HG02852 (cell line): Measurements from ENCODE around the gene HMGXB4.

Experiments used
- ATAC-seq: cut with Tn5 transposase; IDR thresholded peaks from one replicate; pipeline ENCODE4 v1.9.1; 2021; ENCODE audit warnings: mild to moderate bottlenecking, moderate library complexity; ENCODE audit not compliant: unreplicated experiment

The HMGXB4 gene

DNA sequence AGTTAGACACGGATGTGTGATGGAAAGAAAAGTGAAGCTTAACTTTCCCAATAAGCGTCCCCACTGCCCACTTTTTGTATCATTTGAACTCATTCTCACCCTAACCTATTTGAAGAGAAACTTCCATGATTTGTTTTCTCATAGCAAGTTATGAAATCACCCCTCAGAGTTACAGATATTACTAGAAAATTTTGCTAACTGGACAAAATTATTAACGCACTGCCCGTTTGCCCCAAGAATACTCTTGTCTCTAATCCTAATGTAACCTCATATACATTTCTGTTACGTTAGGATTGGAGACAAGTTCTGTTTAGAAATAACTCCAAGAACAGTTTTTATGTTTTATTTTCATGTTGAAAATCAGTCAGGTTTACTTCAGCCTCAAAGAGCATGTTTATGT, 67.9 kb downstream of the HMGXB4 start:
- ATAC-seq = no peak

- ATAC-seq = no peak
These were observed 69.7 kb downstream of the HMGXB4 start for GRCh38 chr22:35326854-35327562.

GRCh38 chr22:35327690-35328471, 70.6 kb downstream of the HMGXB4 start:
- ATAC-seq = no peak

DNA sequence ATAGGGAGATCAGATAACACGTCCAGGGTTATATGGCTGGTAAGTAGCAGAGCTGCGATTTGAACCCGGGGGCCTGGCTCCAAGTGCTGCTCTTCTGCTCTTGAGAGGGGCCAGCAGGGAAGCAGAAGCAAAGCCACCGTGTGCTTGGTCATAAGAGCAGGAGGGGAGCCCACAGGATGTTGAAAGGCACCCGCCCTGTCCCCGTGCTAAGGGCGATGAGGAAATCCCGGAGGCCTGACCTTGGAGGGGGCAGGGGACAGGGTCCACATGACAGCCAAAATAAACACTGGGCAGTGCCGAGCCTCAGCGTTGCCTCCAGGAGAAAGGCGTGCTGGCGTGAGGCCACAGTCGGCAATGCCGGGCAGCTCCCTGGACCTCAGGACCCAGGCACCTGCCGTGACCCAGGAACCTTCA, 71.2 kb downstream of the HMGXB4 start:
- no peak for ATAC-seq

DNA sequence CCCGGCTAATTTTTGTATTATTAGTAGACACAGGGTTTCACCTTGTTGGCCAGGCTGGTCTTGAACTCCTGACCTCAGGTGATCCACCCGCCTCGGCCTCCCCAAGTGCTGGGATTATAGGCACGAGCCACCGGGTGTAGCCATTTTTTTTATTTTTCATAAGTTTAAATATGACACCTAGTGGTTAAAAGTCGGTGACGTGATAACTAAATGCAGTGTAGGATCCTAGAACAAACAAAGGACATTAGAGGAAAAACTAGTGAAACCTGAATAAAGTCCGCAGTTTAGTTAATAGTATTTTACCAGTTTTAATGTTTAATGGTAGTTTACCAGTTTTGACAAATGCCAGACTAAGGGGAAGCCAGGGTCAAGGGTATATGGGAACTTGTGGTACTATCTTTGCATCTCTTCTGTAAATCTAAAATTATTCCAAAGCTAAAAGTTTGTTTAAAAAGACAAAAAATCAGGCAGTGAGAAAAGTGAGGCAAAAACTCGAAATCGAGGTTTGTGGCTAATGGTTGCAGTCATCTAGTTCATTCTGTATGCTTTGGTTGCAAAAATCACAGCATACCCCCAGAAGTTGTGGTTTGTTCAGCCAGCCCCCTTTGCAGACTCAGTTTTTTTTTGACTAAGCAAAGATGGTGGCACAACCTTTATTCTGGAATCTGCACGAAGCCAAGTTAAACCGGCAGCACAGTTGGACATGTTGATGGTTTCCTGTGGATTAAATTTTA, 72.0 kb downstream of the HMGXB4 start:
- no peak for ATAC-seq

- no peak for ATAC-seq
These were observed 73.1 kb downstream of the HMGXB4 start for GRCh38 chr22:35330258-35330861.

DNA sequence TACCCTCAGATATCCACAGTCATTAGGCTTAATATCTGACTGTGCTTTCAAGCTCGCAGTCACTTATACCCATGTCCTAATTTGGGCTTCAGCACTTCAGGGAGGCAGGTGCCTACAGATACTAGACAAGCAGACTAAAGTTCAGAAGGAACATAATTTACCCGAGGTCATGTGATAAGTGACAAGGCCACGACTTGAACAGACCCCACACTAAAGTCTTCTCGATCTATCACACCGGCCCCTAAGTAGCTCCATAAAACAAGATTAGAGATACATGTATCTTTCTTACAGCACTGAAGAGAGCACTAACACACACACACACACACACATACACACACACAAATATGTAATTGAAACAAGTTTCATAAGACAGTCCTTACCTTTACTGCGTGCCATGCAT, 75.0 kb downstream of the HMGXB4 start:
- ATAC-seq = no peak

DNA sequence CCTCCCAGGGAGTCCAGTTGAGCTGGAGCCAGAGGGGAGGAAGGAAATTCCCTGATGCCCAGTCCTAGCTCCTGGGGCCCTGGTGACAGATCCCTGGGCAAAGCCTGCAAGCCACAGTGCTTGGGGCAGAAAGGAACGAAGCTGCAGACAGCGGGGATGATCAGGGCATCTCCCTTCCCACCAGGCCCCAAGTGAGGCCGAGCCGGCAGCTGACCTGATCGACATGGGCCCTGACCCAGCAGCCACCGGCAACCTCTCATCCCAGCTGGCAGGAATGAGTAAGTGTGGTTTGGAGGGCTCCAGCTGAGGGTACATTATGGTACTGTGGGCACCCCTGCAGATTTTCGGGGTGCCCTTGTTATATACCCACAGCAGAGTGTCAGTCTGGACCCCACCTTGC, 75.9 kb downstream of the HMGXB4 start:
- no peak for ATAC-seq

DNA sequence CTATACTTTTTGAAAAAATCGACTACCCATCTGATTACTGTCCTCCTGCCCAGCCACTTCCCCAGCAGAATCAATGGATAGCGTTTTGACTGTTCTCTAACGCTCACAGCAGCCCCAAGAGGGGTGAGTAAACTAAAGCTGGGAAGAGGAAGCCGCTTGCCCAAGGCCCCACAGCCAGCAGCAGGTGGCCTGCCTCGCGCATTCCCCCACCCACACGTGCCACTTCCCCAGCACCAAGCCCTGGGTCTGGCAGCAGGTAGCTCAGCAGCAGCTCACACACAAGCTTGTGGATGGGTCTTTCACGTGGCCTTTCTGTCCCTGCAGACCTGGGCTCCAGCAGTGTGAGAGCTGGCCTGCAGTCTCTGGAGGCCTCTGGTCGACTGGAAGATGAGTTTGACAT, 76.7 kb downstream of the HMGXB4 start:
- ATAC-seq = no peak

DNA sequence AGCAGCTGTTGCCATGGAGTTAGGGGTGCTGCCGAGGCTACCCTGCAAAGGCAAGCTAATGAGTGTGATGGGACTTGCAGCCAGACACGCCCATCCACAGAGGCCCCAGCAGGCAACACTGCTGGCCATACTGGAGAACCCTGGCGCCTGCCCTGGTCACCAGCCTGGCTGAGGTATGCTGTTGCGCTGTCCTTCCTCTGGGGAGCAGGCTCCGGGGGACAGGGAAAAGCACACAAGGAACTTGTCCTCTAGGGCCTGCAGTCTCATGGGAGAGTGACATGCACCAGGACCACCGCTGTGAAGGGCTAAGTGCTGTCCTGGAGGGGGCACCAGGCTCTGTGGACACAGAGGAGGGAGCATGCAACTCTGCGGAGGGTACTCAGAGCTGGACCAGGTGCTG, 78.2 kb downstream of the HMGXB4 start:
- no peak for ATAC-seq

GRCh38 chr22:35335936-35336781, 78.9 kb downstream of the HMGXB4 start:
- ATAC-seq = no peak

DNA sequence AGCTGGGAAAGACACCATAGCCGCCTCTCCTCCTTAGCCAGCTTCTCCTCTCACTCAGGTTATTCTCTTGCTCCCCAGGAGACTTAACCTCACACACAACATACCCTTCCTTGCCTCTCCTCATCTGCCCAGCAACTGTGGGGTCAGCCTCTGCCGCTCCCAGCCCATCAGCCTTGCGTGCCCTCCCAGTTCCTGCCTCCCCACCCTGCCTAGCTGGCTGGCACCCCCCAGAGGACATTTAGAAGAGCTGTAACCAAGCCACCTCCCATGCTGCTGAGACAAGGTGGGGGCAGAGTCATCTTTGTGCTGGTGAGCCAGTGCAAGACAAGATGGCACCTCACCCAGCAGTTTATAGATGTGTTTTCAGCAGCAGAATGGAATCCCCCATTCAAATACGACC, 80.6 kb downstream of the HMGXB4 start:
- no peak for ATAC-seq

- ATAC-seq = no peak
These were observed 84.0 kb downstream of the HMGXB4 start for GRCh38 chr22:35341090-35341874.

DNA sequence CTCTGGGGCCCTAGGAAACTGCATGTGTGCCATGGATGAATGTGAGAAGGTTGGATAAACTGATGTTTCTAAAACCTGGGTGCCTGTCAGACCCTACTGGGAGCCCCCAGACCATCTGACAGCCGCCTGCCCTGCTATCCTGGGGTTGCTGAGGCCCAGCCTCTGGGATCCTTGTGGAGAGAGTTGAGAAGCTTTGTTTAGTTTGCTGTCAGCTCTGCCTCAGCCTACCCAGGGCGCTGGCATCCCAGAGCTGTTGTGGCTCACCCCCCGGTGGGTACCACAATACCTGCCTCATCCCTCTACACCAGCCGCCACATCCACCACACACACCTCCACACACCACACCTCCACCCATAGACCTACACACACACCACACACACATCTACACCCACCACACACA, 85.1 kb downstream of the HMGXB4 start:
- ATAC-seq = no peak

DNA sequence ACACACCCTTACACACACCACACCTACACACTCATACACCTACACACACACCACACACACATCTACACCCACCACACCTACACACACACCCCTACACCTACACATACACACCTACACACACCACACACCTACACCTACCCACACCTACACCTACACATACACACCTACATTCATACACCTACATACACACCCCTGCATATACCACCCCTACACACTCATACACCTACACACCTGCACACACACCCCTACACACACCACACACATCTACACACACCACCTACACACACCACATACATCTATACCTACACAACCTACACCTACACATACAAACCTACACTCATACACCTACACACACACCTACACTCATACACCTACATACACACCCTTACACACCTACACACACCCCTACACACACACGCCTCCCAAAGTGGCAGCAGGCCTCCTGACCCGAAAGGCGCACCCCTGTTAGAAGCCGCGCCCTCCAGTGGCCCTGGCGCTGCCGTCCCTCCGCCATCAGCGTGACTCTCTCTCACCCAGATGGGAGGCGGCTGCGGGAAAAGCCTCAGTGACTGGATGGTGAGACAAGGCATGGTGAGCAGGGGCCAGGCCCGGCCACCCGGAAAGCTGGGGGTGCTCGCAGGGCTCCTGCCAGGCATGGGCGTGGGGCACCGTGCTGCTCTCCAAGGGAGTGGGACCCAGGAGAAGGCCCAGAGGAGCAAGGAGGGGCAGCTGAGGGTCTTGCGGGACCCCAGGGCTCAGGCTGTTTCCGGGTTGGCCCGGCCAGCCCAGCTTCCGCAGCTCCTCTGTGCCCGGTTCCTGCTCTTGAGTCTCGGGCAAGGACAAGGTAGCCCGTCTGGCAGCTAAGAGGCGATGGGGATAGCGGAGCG, 86.6 kb downstream of the HMGXB4 start:
- no peak for ATAC-seq

DNA sequence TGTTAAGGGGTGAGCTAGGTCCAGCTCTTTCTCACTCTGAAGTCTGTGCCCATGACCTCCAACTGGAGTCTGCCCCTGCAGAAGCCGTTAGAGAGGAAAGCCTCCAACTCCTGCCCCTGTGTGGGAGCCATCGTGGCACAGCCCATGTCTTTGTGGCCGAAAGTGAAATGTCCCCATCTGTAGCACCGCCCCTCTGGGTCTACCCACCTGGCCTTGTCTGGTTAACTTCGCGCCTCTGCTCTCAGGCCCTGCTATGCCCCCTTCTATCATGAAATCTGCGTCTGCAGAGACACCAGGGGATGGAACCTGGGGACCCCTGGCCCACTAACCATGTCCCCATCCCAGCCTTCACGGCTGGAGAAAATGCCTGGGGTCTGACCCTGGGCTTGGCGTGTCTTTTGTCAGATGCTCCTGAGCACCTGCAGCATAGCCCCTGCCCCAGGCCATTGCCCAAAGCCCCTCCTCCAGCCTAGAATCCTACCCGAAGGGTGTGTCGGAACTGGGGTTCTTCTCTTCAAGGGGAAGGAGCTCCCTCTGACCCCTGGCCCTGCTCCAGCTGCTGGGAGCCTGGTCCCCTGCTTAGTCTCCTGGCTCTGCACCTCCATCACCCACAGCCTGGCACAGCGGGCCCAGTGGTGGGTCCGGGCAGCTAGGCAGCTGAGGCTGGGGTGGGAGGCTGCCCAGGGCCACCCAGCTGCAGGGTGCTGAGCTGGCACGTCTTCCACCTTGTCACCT, 87.8 kb downstream of the HMGXB4 start:
- ATAC-seq = no peak
